IMR-90 (cell line): ENCODE measurements around the gene ZFR.

Experiments used
- BHLHE40 ChIP-seq: fragments of 150-350 bp; IDR thresholded peaks from 2 replicates; pipeline ENCODE4 v1.6.1; 2016; ENCODE audit warnings: mild to moderate bottlenecking, low read depth, low read length
- CEBPB ChIP-seq: IDR thresholded peaks from 2 replicates; pipeline ENCODE4 v1.6.1; 2012; ENCODE audit warnings: low read depth, low read length, improper control_type of control experiment
- ELK1 ChIP-seq: fragments of 150-350 bp; IDR thresholded peaks from 2 replicates; pipeline ENCODE4 v1.6.1; 2016; ENCODE audit warnings: low read depth, mild to moderate bottlenecking, low read length, moderate library complexity, borderline replicate concordance
- FOS ChIP-seq: fragments of 150-350 bp; IDR thresholded peaks from 2 replicates; pipeline ENCODE4 v1.6.1; 2016; ENCODE audit warnings: low read depth, low read length
- POLR2A ChIP-seq: IDR thresholded peaks from 2 replicates; pipeline ENCODE4 v1.6.1; 2012; ENCODE audit warnings: mild to moderate bottlenecking, low read depth, low read length
- RAD21 ChIP-seq: IDR thresholded peaks from 2 replicates; pipeline ENCODE4 v1.6.1; 2012; ENCODE audit warnings: low read length, improper control_type of control experiment
- RFX5 ChIP-seq: IDR thresholded peaks from 2 replicates; pipeline ENCODE4 v1.8.0; 2012; ENCODE audit warnings: low read depth, mild to moderate bottlenecking, low read length, moderate library complexity
- SMC3 ChIP-seq: fragments of 150-350 bp; IDR thresholded peaks from 2 replicates; pipeline ENCODE4 v1.6.1; 2016; ENCODE audit warnings: low read depth, mild to moderate bottlenecking, antibody characterized with exemption, low read length, moderate library complexity
- TF ChIP-seq, protein P1 (sequence below): conservative IDR thresholded peaks from 2 replicates; pipeline ENCODE4 v1.5.1; 2012; ENCODE audit warnings: mild to moderate bottlenecking, low read depth, low read length, improper control_type of control experiment

- TF ChIP-seq RAD21 (no peak), FOS (no peak), POLR2A (no peak), SMC3 (no peak), CEBPB (no peak), ELK1 (no peak), BHLHE40 (no peak), RFX5 (no peak)
- TF ChIP-seq, protein P1, sequence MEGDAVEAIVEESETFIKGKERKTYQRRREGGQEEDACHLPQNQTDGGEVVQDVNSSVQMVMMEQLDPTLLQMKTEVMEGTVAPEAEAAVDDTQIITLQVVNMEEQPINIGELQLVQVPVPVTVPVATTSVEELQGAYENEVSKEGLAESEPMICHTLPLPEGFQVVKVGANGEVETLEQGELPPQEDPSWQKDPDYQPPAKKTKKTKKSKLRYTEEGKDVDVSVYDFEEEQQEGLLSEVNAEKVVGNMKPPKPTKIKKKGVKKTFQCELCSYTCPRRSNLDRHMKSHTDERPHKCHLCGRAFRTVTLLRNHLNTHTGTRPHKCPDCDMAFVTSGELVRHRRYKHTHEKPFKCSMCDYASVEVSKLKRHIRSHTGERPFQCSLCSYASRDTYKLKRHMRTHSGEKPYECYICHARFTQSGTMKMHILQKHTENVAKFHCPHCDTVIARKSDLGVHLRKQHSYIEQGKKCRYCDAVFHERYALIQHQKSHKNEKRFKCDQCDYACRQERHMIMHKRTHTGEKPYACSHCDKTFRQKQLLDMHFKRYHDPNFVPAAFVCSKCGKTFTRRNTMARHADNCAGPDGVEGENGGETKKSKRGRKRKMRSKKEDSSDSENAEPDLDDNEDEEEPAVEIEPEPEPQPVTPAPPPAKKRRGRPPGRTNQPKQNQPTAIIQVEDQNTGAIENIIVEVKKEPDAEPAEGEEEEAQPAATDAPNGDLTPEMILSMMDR, result no peak
These were observed 112.2 kb downstream of the ZFR start for GRCh38 chr5:32332361-32332760.
